Right lobe of liver (tissue), 6 donors: Measurements from ENCODE around the gene MOGAT2. TPM values are rescaled to one million over a fixed set of nuclear protein-coding genes. Genes with fewer than 3 reads are reported as not detected.
A peak's percentile ranks its signal among the peaks of the same experiment; 100 is the strongest.
"Not testable (repeated sequence)": the region's sequence is repeated elsewhere in the genome, so short reads cannot be mapped to it uniquely, and the experiment has no call there.

Experiments used
- ATAC-seq, 4 donors: fragments of 200-7000 bp; cut with Tn5 transposase; one replicate each; pipeline ENCODE4 v1.9.1; 2020; ENCODE audit warnings: mild to moderate bottlenecking in 4 of 4, moderate library complexity in 4 of 4
- DNase-seq, 3 donors: peaks; one replicate each; pipeline ENCODE4 v3.0.0-alpha.2; 2020
- H3K27ac ChIP-seq, 3 donors: fragments of 200-600 bp; one replicate each; pipeline ENCODE4 v1.8.0; 2022
- H3K27me3 ChIP-seq, 2 donors: fragments of 200-600 bp; one replicate each; pipeline ENCODE4 v1.8.0; 2022
- H3K36me3 ChIP-seq, 4 donors: fragments of 200-600 bp; sonication (generic) in 1 of 4; one replicate each; pipeline versions ENCODE4 v1.5.1 to v1.8.0; 2017 to 2022; ENCODE audit warnings: control low read depth in 1 of 4
- H3K4me1 ChIP-seq, 4 donors: fragments of 200-600 bp; sonication (generic) in 1 of 4; one replicate each; pipeline versions ENCODE4 v1.5.1 to v1.8.0; 2017 to 2022; ENCODE audit warnings: control low read depth in 1 of 4
- H3K4me3 ChIP-seq, 3 donors: fragments of 200-600 bp; one replicate each; pipeline ENCODE4 v1.8.0; 2022
- H3K9me3 ChIP-seq, 4 donors: fragments of 200-600 bp; sonication (generic) in 1 of 4; one replicate each; pipeline versions ENCODE4 v1.5.1 to v1.8.0; 2017 to 2022; ENCODE audit warnings: control low read depth in 1 of 4
- CTCF ChIP-seq, 4 donors: fragments of 200-600 bp in 3 of 4; fragments of 450-650 bp in 1 of 4; IDR thresholded peaks; one replicate each; pipeline versions ENCODE4 v1.5.1 to v1.8.0; 2016 to 2022; ENCODE audit warnings: antibody characterized with exemption in 4 of 4, mild to moderate bottlenecking in 2 of 4
- POLR2A ChIP-seq: fragments of 450-650 bp; IDR thresholded peaks from one replicate; pipeline ENCODE4 v1.6.1; 2017; ENCODE audit warnings: antibody characterized with exemption, mild to moderate bottlenecking
- WGBS: methylation state at CpG from one replicate; pipeline ENCODE4 v1.1.6; 2018; ENCODE audit warnings: low coverage, low lambda C conversion rate; ENCODE audit not compliant: insufficient coverage; ENCODE audit errors: missing lambda C conversion rate; 5-methylcytosine and 5-hydroxymethylcytosine counted together
- intact Hi-C, 2 donors: fragments of 100-400 bp; cut with DNase I; formaldehyde crosslinking; loops; one replicate each; pipeline versions ENCODE4 v1.11.2 to v1.14.1; 2022
- total RNA-seq, 6 experiments: library from RNA; depleted of rRNA in 2 of 6; stranded (reverse); fragments of >200 nt in 2 of 6; fragmentation: NEBNext Ultra II Directional in 3 of 6; extraction: Animal tissue kit (Norgen Biotek cat#: 25700) in 3 of 6; gene quantifications; one replicate each; pipeline versions ENCODE4 v1.1.0 to v1.2.4, GENCODE V29; 2016 to 2023
- donor health status: DM: no; HTN: yes; CAD: no.
- donor health status: DM: no; HTN: no; CAD: no.
- donor health status: DM: no; HTN: no; CAD: no.
- donor health status: DM: no; HTN: yes; CAD: no.
- donor health status: DM: no; HTN: yes; CAD: no.

The MOGAT2 gene
- total RNA-seq, 6 experiments from 2014 or later, result 24.3 to 164 (median 100) TPM

- Histone ChIP-seq H3K36me3 (peaks cover 0 to 9% (median 0%) of the 10 kb centered on the region in 4 donors), H3K4me3 (no peak overlapping the region), H3K9me3 (no peaks in the 10 kb centered on the region), H3K27me3 (no peaks in the 10 kb centered on the region), H3K27ac (peak overlapping the region in 2 of 3 donors; percentile 49 to 62), H3K4me1 (peaks cover 0 to 69% (median 31%) of the 10 kb centered on the region in 4 donors)
- WGBS, result 80% methylated on average over 1 of the region's 4 CpGs
- DNase-seq (no peak), ATAC-seq (peak in 1 of 4 donors; percentile 7)
- TF ChIP-seq CTCF (IDR thresholded peaks at IDR 0.05) (no peak), POLR2A (no peak)
- intact Hi-C loops, result no loop called here
Measured at GRCh38 chr11:75735181-75735845, 17.7 kb downstream of the MOGAT2 start.

- TF ChIP-seq CTCF (IDR thresholded peaks at IDR 0.05) (no peak), POLR2A (peak; percentile 53)
- no peak overlapping the region for H3K4me3 ChIP-seq
- peaks cover 0 to 76% (median 36%) of the 10 kb centered on the region in 4 donors for H3K4me1 ChIP-seq
- DNase-seq (peak; percentile 77 to 81 (median 77)), ATAC-seq (peak; percentile 67 to 78 (median 72))
- H3K27ac ChIP-seq, result peak overlapping the region in 1 of 3 donors; percentile 38
- H3K36me3 ChIP-seq, result no peaks in the 10 kb centered on the region
- 20% methylated on average over 1 of the region's 6 CpGs for WGBS
- no peaks in the 10 kb centered on the region for H3K9me3 ChIP-seq
- intact Hi-C loops, result no loop called here
- no peaks in the 10 kb centered on the region for H3K27me3 ChIP-seq
Measured at GRCh38 chr11:75737314-75737713, 19.7 kb downstream of the MOGAT2 start.

GRCh38 chr11:75740681-75741080 lies 23.0 kb downstream of the MOGAT2 start:
- Histone ChIP-seq H3K27ac (no peak overlapping the region), H3K27me3 (no peaks in the 10 kb centered on the region), H3K4me3 (no peak overlapping the region), H3K36me3 (no peaks in the 10 kb centered on the region), H3K4me1 (peaks cover 0 to 73% (median 33%) of the 10 kb centered on the region in 4 donors), H3K9me3 (no peaks in the 10 kb centered on the region)
- no peak for TF ChIP-seq POLR2A
- no peak for TF ChIP-seq CTCF (IDR thresholded peaks at IDR 0.05)
- ATAC-seq (no peak), DNase-seq (no peak)
- 91% methylated on average over 1 of the region's 1 CpG for WGBS
- intact Hi-C loops, result no loop called here

- peaks cover 0 to 56% (median 25%) of the 10 kb centered on the region in 4 donors for H3K4me1 ChIP-seq
- intact Hi-C loops, H3K4me3 ChIP-seq, H3K36me3 ChIP-seq, H3K9me3 ChIP-seq, H3K27me3 ChIP-seq: not testable (repeated sequence)
- H3K27ac ChIP-seq, result peak overlapping the region in 2 of 3 donors; percentile 60 to 72
- 44% methylated on average over 4 of the region's 4 CpGs for WGBS
- DNase-seq (peak in 1 of 3 donors; percentile 49), ATAC-seq (peak; percentile 43 to 60 (median 56))
Measured at GRCh38 chr11:75743159-75743558, 25.5 kb downstream of the MOGAT2 start.

- DNase-seq (peak; percentile 74 to 93 (median 90)), ATAC-seq (peak; percentile 91 to 95 (median 94))
- TF ChIP-seq POLR2A (no peak), CTCF (IDR thresholded peaks at IDR 0.05) (no peak)
- no peaks in the 10 kb centered on the region for H3K27me3 ChIP-seq
- H3K36me3 ChIP-seq, result no peaks in the 10 kb centered on the region
- no peaks in the 10 kb centered on the region for H3K9me3 ChIP-seq
- whole genome bisulfite sequencing, result 4% methylated on average over 4 of the region's 9 CpGs
- H3K4me1 ChIP-seq, result peaks cover 0 to 48% (median 21%) of the 10 kb centered on the region in 4 donors
- intact Hi-C loops, result no loop called here
- no peak overlapping the region for H3K4me3 ChIP-seq
- peak overlapping the region in 2 of 3 donors; percentile 60 to 72 for H3K27ac ChIP-seq
Measured at GRCh38 chr11:75743711-75744563, 26.3 kb downstream of the MOGAT2 start.
